Measurements from ENCODE around the gene DNASE1L3. TPM values are rescaled to one million over a fixed set of nuclear protein-coding genes. Genes with fewer than 3 reads are reported as not detected.
A peak's percentile ranks its signal among the peaks of the same experiment; 100 is the strongest.

The DNASE1L3 gene
- total and polyA plus RNA-seq, 2 donors (not counting 1 experiment from before 2014, with no cell fraction given) = not detected

DNA sequence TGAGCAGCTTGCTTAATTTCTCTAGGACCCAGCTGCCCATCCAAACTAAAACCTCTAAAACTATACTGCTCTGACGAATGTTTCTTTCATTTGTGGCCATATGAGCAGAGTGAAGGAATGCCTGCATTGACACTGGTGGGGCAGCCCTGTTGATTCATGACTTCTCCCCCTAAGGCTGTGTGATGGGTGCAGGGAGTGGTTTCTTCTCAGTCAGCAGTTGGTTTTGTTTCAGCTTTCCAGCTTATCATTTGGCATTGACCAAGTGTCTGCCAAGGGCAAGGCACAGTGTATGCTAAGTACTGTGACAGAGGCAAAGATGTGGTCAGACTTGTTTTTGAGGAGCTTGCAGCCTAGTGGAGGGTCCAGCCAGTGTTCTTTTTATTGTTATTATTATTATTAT, 31.6 kb upstream of the DNASE1L3 start:
- Histone ChIP-seq H3K4me2 (ENCODE audit: extremely low read depth, insufficient read depth, low read length) (no peak overlapping the region), H3K27me3 (ENCODE audit: control insufficient read depth, insufficient read depth, low read length) (no peaks in the 10 kb centered on the region), H3K9me3 (ENCODE audit: control insufficient read depth, insufficient read depth, low read depth, low read length) (no peaks in the 10 kb centered on the region), H3K4me1 (ENCODE audit: control insufficient read depth, extremely low read depth, insufficient read depth, low read length) (peaks cover 2% of the 10 kb centered on the region), H3K79me2 (ENCODE audit: control insufficient read depth, insufficient read depth, low read length) (peaks cover 2% of the 10 kb centered on the region), H3K27ac (ENCODE audit: insufficient read depth, low read length) (no peak overlapping the region), H2AFZ (ENCODE audit: low read length) (no peak overlapping the region), H3K9ac (ENCODE audit: insufficient read depth, low read length) (no peak overlapping the region), H3K4me3 (replicated peaks in 1 of 4; ENCODE audit: control extremely low read depth in 1 of 4, insufficient read depth in 1 of 4, low read depth in 3 of 4, low read length in 4 of 4) (no peak overlapping the region), H3K36me3 (ENCODE audit: control insufficient read depth, insufficient read depth, low read length) (no peaks in the 10 kb centered on the region), H4K20me1 (ENCODE audit: control insufficient read depth, extremely low read depth, insufficient read depth, low read length) (no peaks in the 10 kb centered on the region)
- DNase-seq (ENCODE audit: low read depth in 2 of 2) = no peak
- TF ChIP-seq, protein P1, sequence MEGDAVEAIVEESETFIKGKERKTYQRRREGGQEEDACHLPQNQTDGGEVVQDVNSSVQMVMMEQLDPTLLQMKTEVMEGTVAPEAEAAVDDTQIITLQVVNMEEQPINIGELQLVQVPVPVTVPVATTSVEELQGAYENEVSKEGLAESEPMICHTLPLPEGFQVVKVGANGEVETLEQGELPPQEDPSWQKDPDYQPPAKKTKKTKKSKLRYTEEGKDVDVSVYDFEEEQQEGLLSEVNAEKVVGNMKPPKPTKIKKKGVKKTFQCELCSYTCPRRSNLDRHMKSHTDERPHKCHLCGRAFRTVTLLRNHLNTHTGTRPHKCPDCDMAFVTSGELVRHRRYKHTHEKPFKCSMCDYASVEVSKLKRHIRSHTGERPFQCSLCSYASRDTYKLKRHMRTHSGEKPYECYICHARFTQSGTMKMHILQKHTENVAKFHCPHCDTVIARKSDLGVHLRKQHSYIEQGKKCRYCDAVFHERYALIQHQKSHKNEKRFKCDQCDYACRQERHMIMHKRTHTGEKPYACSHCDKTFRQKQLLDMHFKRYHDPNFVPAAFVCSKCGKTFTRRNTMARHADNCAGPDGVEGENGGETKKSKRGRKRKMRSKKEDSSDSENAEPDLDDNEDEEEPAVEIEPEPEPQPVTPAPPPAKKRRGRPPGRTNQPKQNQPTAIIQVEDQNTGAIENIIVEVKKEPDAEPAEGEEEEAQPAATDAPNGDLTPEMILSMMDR (conservative IDR thresholded peaks at IDR 0.05 in 1 of 2, IDR thresholded peaks at IDR 0.05 in 1 of 2; ENCODE audit: low read depth in 1 of 2, low read length in 2 of 2) = no peak
- TF ChIP-seq EZH2 (IDR thresholded peaks at IDR 0.05; ENCODE audit: low read length, missing control alignments) = no peak

DNA sequence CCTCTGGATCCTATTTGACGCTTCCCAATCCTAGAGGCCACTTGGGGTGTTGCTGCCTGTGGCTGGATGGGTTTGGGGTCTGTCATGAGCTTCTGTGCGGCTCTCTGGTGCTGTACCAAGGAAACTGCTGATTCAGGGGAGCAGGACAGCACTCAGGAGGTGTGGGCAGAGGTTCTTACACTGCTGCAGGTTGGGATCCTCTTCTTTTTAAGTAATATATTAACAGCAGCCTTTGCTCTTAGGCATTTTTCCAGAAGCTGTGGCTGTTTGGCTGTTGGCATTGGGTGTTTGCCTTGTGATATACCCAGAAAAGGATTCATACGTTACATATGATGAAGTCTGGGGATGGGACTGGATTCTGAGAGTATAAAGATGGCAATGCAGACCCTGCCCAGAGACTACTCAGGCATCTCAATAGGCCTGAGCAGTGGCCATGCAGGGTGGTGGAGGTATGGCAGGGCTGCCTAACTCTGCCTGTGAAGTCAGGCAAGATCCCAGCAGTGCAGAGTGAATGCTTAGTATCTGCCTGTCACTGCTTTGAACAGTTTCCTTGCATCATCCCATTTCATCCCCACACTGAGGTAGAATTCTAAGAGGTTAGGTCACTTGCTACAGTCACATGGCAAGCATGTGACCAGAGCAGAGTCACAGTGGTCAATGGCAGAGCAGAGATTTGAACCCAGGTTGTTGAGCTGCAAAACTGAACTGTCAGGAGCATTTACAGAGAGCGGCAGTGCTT, 30.7 kb upstream of the DNASE1L3 start:
- TF ChIP-seq, protein P1 (conservative IDR thresholded peaks at IDR 0.05 in 1 of 2, IDR thresholded peaks at IDR 0.05 in 1 of 2; ENCODE audit: low read depth in 1 of 2, low read length in 2 of 2) = no peak
- TF ChIP-seq EZH2 (IDR thresholded peaks at IDR 0.05; ENCODE audit: low read length, missing control alignments) = no peak
- Histone ChIP-seq H3K4me3 (replicated peaks in 1 of 4; ENCODE audit: control extremely low read depth in 1 of 4, insufficient read depth in 1 of 4, low read depth in 3 of 4, low read length in 4 of 4) (no peak overlapping the region), H3K79me2 (ENCODE audit: control insufficient read depth, insufficient read depth, low read length) (peaks cover 2% of the 10 kb centered on the region), H3K27me3 (ENCODE audit: control insufficient read depth, insufficient read depth, low read length) (no peaks in the 10 kb centered on the region), H3K9ac (ENCODE audit: insufficient read depth, low read length) (no peak overlapping the region), H3K4me1 (ENCODE audit: control insufficient read depth, extremely low read depth, insufficient read depth, low read length) (peaks cover 6% of the 10 kb centered on the region), H3K4me2 (ENCODE audit: extremely low read depth, insufficient read depth, low read length) (no peak overlapping the region), H3K36me3 (ENCODE audit: control insufficient read depth, insufficient read depth, low read length) (no peaks in the 10 kb centered on the region), H3K27ac (ENCODE audit: insufficient read depth, low read length) (no peak overlapping the region), H4K20me1 (ENCODE audit: control insufficient read depth, extremely low read depth, insufficient read depth, low read length) (no peaks in the 10 kb centered on the region), H3K9me3 (ENCODE audit: control insufficient read depth, insufficient read depth, low read depth, low read length) (no peaks in the 10 kb centered on the region), H2AFZ (ENCODE audit: low read length) (no peak overlapping the region)
- DNase-seq (ENCODE audit: low read depth in 2 of 2) = no peak

DNA sequence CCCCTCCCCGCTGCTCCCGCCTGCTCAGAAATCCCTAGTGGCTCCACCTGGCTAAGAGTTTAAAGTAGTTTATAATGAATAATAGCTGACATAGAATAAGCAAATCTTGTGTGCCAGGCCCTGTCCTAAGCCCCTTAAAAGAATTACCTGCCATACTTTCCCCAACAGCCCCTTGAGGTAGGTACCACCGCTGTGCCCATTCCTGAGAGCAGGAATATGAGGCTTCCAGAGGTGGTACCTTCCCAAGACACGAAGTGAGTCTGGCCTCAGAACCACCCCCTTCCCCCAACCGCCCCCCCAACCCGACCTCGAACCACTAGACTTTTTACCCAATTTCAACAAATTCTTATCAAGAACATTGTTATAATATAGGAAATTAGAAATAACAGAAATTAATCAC, 28.1 kb upstream of the DNASE1L3 start:
- Histone ChIP-seq H3K27me3 (ENCODE audit: control insufficient read depth, insufficient read depth, low read length) (no peaks in the 10 kb centered on the region), H3K27ac (ENCODE audit: insufficient read depth, low read length) (no peak overlapping the region), H3K4me1 (ENCODE audit: control insufficient read depth, extremely low read depth, insufficient read depth, low read length) (peaks cover 8% of the 10 kb centered on the region), H3K79me2 (ENCODE audit: control insufficient read depth, insufficient read depth, low read length) (peaks cover 2% of the 10 kb centered on the region), H4K20me1 (ENCODE audit: control insufficient read depth, extremely low read depth, insufficient read depth, low read length) (no peaks in the 10 kb centered on the region), H3K36me3 (ENCODE audit: control insufficient read depth, insufficient read depth, low read length) (no peaks in the 10 kb centered on the region), H3K4me3 (replicated peaks in 1 of 4; ENCODE audit: control extremely low read depth in 1 of 4, insufficient read depth in 1 of 4, low read depth in 3 of 4, low read length in 4 of 4) (peak overlapping the region in 3 of 4 experiments; percentile 69 to 90 (median 89)), H3K9me3 (ENCODE audit: control insufficient read depth, insufficient read depth, low read depth, low read length) (no peaks in the 10 kb centered on the region), H3K9ac (ENCODE audit: insufficient read depth, low read length) (no peak overlapping the region), H3K4me2 (ENCODE audit: extremely low read depth, insufficient read depth, low read length) (peak overlapping the region; percentile 92), H2AFZ (ENCODE audit: low read length) (no peak overlapping the region)
- DNase-seq (ENCODE audit: low read depth in 2 of 2) = no peak
- TF ChIP-seq EZH2 (IDR thresholded peaks at IDR 0.05; ENCODE audit: low read length, missing control alignments) = no peak
- TF ChIP-seq, protein P1 (conservative IDR thresholded peaks at IDR 0.05 in 1 of 2, IDR thresholded peaks at IDR 0.05 in 1 of 2; ENCODE audit: low read depth in 1 of 2, low read length in 2 of 2) = no peak

Measured in fibroblast of lung (primary cell).